OCI-LY3 (cell line): ENCODE measurements around the gene RNF144B.

Experiments
- H2AFZ ChIP-seq: fragments of 200-600, 300-600 bp; shearing (Covaris generic); 2 replicates; pipeline ENCODE4 v1.6.0; 2014; ENCODE audit warnings: antibody characterized with exemption, low read depth, low read length
- H3K27ac ChIP-seq: fragments of 200-600, 300-600 bp; sonication (generic); 2 replicates; pipeline ENCODE4 v1.5.1; 2014; ENCODE audit warnings: mild to moderate bottlenecking, low read length, moderate library complexity, mixed read lengths
- H3K27me3 ChIP-seq: fragments of 200-600, 300-600 bp; sonication (generic); 2 replicates; pipeline ENCODE4 v1.6.1; 2014; ENCODE audit warnings: low read depth, low read length, mixed read lengths
- H3K36me3 ChIP-seq: fragments of 200-600, 300-600 bp; sonication (generic); replicated peaks from 2 replicates; pipeline ENCODE3; 2014; ENCODE audit warnings: low read depth, low read length, mixed read lengths
- H3K4me1 ChIP-seq: fragments of 300-600, 200-600 bp; sonication (generic); 2 replicates; pipeline ENCODE4 v1.6.1; 2014; ENCODE audit warnings: low read length, mixed read lengths
- H3K4me2 ChIP-seq: fragments of 200-600, 300-600 bp; sonication (generic); 2 replicates; pipeline ENCODE4 v1.6.1; 2014; ENCODE audit warnings: low read length, mixed read lengths
- H3K4me3 ChIP-seq: fragments of 300-600, 200-600 bp; sonication (generic); 2 replicates; pipeline ENCODE4 v1.5.1; 2014; ENCODE audit warnings: antibody characterized with exemption, mild to moderate bottlenecking, low read length, moderate library complexity
- H3K79me2 ChIP-seq: fragments of 300-600, 200-600 bp; shearing (Covaris generic); 2 replicates; pipeline ENCODE4 v1.6.1; 2014; ENCODE audit warnings: mild to moderate bottlenecking, low read length, mixed read lengths
- H3K9ac ChIP-seq: fragments of 300-600, 200-600 bp; shearing (Covaris generic); 2 replicates; pipeline ENCODE4 v1.6.0; 2014; ENCODE audit warnings: mild to moderate bottlenecking, low read length, moderate library complexity
- H3K9me3 ChIP-seq: fragments of 200-600, 300-600 bp; shearing (Covaris generic); 2 replicates; pipeline ENCODE4 v1.6.1; 2014; ENCODE audit warnings: low read length, mixed read lengths; ENCODE audit not compliant: insufficient read depth
- H4K20me1 ChIP-seq: fragments of 200-600, 300-600 bp; sonication (generic); 2 replicates; pipeline ENCODE4 v1.6.1; 2016; ENCODE audit warnings: low read length, mixed read lengths; ENCODE audit not compliant: insufficient read depth
- CTCF ChIP-seq: fragments of 200-600, 300-600 bp; sonication (generic); IDR thresholded peaks from 2 replicates; pipeline ENCODE4 v1.5.1; 2014; ENCODE audit warnings: antibody characterized with exemption, low read length, low read depth
- EZH2phosphoT487 ChIP-seq: fragments of 200-600 bp; shearing (Covaris generic); IDR thresholded peaks from 2 replicates; pipeline ENCODE4 v1.6.1; 2018; ENCODE audit warnings: antibody characterized with exemption, mixed run types, low read depth

RNF144B gene

GRCh38 chr6:18412068-18412467 is 24.9 kb downstream of the RNF144B start:
- peaks cover 60% of the 10 kb centered on the region for H3K4me1 ChIP-seq
- no peaks in the 10 kb centered on the region for H3K27me3 ChIP-seq
- H3K27ac ChIP-seq: peak overlapping the region; percentile 73
- peak overlapping the region; percentile 30; the same call in 1 of the 2 replicates for H3K9ac ChIP-seq
- H3K79me2 ChIP-seq: peaks cover 98% of the 10 kb centered on the region
- H3K9me3 ChIP-seq: no peaks in the 10 kb centered on the region
- H3K36me3 ChIP-seq: peaks cover 63% of the 10 kb centered on the region
- no peak overlapping the region for H2AFZ ChIP-seq
- H4K20me1 ChIP-seq: peaks cover 87% of the 10 kb centered on the region
- TF ChIP-seq EZH2phosphoT487 (no peak), CTCF (no peak)
- H3K4me2 ChIP-seq: peak overlapping the region; percentile 54
- H3K4me3 ChIP-seq: peak overlapping the region; percentile 26

DNA sequence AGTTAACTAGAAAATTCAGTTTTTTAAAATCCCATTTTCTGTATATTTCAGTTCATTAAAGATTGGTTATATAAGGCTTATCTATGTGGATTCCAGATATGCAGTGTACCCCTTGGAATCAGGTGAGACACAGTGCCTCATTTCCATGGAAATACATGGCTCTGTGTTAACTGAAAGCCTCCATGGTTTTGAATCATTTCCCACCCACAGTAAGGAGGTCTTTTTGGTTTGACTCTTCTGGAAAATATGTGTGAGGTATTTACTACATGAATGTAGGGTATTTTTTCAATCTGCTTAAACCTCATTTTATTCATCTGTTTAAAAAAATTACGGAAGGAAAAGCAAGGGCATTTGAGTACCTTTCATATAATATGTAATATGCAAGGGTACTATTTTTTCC is 25.5 kb downstream of the RNF144B start:
- Histone ChIP-seq H3K27me3 (no peaks in the 10 kb centered on the region), H3K79me2 (peaks cover 98% of the 10 kb centered on the region), H3K4me1 (peaks cover 57% of the 10 kb centered on the region), H3K9ac (peak overlapping the region; percentile 30; the same call in 1 of the 2 replicates), H4K20me1 (peaks cover 87% of the 10 kb centered on the region), H2AFZ (no peak overlapping the region), H3K4me3 (peak overlapping the region; percentile 26; the same call in 1 of the 2 replicates), H3K4me2 (peak overlapping the region; percentile 54), H3K36me3 (peaks cover 62% of the 10 kb centered on the region), H3K9me3 (no peaks in the 10 kb centered on the region), H3K27ac (peak overlapping the region; percentile 73)
- no peak for TF ChIP-seq EZH2phosphoT487
- no peak for TF ChIP-seq CTCF

DNA sequence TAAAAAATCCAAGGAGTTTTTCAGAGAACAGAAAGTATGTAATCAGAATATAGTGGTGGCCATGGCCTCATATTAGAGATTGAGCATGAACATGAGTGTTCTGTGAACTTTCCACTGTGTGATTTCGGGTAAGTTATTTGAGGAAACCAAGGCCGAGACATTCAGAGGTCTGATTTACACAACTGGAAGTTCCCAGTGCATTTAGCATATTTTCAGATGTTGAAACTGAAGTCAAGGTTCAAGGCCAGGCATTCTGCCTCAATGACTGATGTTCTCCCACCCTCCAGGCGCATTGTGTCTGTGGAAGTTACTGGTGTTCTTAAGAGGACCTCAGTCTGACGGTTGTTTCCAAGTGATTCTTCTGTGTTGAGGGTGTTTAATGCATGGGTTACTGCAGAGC is 26.2 kb downstream of the RNF144B start:
- peaks cover 52% of the 10 kb centered on the region for H3K4me1 ChIP-seq
- H3K36me3 ChIP-seq: peaks cover 65% of the 10 kb centered on the region
- H3K27ac ChIP-seq: peak overlapping the region; percentile 73
- peaks cover 98% of the 10 kb centered on the region for H3K79me2 ChIP-seq
- H4K20me1 ChIP-seq: peaks cover 89% of the 10 kb centered on the region
- H3K9ac ChIP-seq: no peak overlapping the region
- TF ChIP-seq CTCF (no peak), EZH2phosphoT487 (no peak)
- no peaks in the 10 kb centered on the region for H3K27me3 ChIP-seq
- H3K9me3 ChIP-seq: no peaks in the 10 kb centered on the region
- peak overlapping the region; percentile 26; the same call in 1 of the 2 replicates for H3K4me3 ChIP-seq
- no peak overlapping the region for H2AFZ ChIP-seq
- peak overlapping the region; percentile 54 for H3K4me2 ChIP-seq

GRCh38 chr6:18414116-18414515 is 27.0 kb downstream of the RNF144B start:
- H3K9ac ChIP-seq: no peak overlapping the region
- peaks cover 98% of the 10 kb centered on the region for H3K79me2 ChIP-seq
- no peak overlapping the region for H3K4me3 ChIP-seq
- H2AFZ ChIP-seq: no peak overlapping the region
- peak overlapping the region; percentile 54; the same call in 1 of the 2 replicates for H3K4me2 ChIP-seq
- no peaks in the 10 kb centered on the region for H3K9me3 ChIP-seq
- H3K4me1 ChIP-seq: peaks cover 44% of the 10 kb centered on the region
- H3K27ac ChIP-seq: no peak overlapping the region
- peaks cover 63% of the 10 kb centered on the region for H3K36me3 ChIP-seq
- no peaks in the 10 kb centered on the region for H3K27me3 ChIP-seq
- H4K20me1 ChIP-seq: peaks cover 88% of the 10 kb centered on the region
- no peak for TF ChIP-seq CTCF
- TF ChIP-seq EZH2phosphoT487: no peak
